ENCODE measurements around the gene SLC5A10. TPM values are rescaled to one million over a fixed set of nuclear protein-coding genes. Genes with fewer than 3 reads are reported as not detected.

SLC5A10 gene
- total and polyA plus RNA-seq, 12 donors: 0.06 to 0.19 (median 0.10) TPM; not detected in 6

DNA sequence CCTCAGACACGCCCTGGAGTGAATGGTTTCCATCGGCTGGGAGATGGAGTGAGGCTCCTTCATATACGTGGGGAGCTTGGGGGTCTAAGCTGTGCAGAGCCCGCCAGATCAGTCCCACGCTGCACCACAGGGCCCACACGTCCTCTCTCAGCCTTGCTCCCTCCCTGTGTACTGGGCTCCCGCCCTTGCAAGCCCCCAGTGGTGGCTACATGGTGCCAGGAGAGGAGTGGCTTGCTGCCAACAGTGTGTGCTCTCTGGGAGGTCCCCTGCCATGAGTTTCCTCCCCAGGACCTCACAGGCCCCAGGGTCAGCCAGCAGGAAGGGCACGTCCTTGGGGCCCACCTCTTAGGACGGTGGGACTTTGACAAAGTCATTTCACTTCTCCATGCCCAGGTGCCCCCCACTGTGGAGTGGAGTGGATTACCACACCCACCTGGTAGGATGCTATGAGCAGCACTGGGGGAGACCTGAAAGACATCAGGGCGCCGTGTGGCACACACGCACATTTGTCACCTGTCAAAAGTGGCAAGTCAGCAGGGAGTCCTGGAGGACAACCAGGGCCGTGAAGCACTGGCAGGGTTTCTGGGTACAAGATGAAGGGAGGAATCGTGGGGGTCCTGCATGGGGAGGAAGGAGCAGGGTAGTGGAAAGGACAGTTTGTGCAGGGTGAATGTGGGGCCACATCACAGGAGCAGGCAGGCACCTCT, 13.7 kb downstream of the SLC5A10 start:
- Histone ChIP-seq H3K36me3 (no peaks in the 10 kb centered on the region), H3K27ac (no peak overlapping the region), H3K4me1 (peaks cover 0 to 7% (median 0%) of the 10 kb centered on the region in 9 donors), H3K4me3 (no peak overlapping the region), H3K27me3 (no peaks in the 10 kb centered on the region), H3K9me3 (no peaks in the 10 kb centered on the region)
- intact Hi-C loops (cut with DNase I): loop anchor here in 1 of 10 donors (5.0 kb wide), 1 partner anchor 57 kb away; no protein-coding TSS in a partner anchor
- ATAC-seq: no peak
- TF ChIP-seq, protein P1, sequence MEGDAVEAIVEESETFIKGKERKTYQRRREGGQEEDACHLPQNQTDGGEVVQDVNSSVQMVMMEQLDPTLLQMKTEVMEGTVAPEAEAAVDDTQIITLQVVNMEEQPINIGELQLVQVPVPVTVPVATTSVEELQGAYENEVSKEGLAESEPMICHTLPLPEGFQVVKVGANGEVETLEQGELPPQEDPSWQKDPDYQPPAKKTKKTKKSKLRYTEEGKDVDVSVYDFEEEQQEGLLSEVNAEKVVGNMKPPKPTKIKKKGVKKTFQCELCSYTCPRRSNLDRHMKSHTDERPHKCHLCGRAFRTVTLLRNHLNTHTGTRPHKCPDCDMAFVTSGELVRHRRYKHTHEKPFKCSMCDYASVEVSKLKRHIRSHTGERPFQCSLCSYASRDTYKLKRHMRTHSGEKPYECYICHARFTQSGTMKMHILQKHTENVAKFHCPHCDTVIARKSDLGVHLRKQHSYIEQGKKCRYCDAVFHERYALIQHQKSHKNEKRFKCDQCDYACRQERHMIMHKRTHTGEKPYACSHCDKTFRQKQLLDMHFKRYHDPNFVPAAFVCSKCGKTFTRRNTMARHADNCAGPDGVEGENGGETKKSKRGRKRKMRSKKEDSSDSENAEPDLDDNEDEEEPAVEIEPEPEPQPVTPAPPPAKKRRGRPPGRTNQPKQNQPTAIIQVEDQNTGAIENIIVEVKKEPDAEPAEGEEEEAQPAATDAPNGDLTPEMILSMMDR (IDR thresholded peaks at IDR 0.05): no peak
- 81 to 85% methylated on average over 14 of the region's 14 CpGs for WGBS, 2 donors
- no peak for DNase-seq

GRCh38 chr17:18966831-18967624, 15.1 kb downstream of the SLC5A10 start:
- H3K9me3 ChIP-seq: no peaks in the 10 kb centered on the region
- H3K36me3 ChIP-seq: no peaks in the 10 kb centered on the region
- DNase-seq: peak in 1 of 2 donors; percentile 33
- TF ChIP-seq, protein P1 (IDR thresholded peaks at IDR 0.05): no peak
- WGBS, 2 donors: 62 to 73% methylated on average over 19 of the region's 19 CpGs
- peaks cover 0 to 7% (median 0%) of the 10 kb centered on the region in 9 donors for H3K4me1 ChIP-seq
- no peak overlapping the region for H3K27ac ChIP-seq
- intact Hi-C loops (cut with DNase I): loop anchor here in 1 of 10 donors (5.0 kb wide), 1 partner anchor 55 kb away; no protein-coding TSS in a partner anchor
- H3K4me3 ChIP-seq: no peak overlapping the region
- peak in 5 of 8 donors; percentile 30 to 64 (median 46) for ATAC-seq
- H3K27me3 ChIP-seq: no peaks in the 10 kb centered on the region

DNA sequence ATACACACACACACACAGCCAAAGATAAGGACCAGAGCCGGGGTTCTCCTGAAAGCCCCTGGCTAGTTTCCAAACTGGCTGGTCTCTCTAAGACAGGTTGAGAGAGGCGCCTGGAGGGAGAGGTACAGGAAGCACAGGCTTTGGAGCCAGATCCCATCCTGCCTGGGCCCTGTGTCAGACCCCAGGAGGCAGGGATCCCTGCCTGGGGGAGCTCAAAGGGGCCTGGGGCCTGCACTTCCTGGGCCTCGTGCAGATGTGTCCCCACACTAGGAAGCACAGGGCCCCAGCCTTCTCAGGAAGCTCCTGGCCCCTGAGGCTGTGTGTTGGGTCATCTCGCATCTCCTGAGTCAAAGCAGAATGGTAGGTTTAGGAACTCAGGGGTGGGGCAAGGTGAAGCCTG, 16.0 kb downstream of the SLC5A10 start:
- Histone ChIP-seq H3K36me3 (no peaks in the 10 kb centered on the region), H3K27ac (no peak overlapping the region), H3K27me3 (no peaks in the 10 kb centered on the region), H3K9me3 (no peaks in the 10 kb centered on the region), H3K4me1 (peaks cover 0 to 7% (median 0%) of the 10 kb centered on the region in 9 donors), H3K4me3 (no peak overlapping the region)
- intact Hi-C loops (cut with DNase I): loop anchor here in 1 of 10 donors (5.0 kb wide), 1 partner anchor 54 kb away; no protein-coding TSS in a partner anchor
- 59 to 65% methylated on average over 4 of the region's 4 CpGs for WGBS, 2 donors
- ATAC-seq (no peak), DNase-seq (no peak)
- TF ChIP-seq, protein P1 (IDR thresholded peaks at IDR 0.05): no peak

- Histone ChIP-seq H3K27me3 (no peaks in the 10 kb centered on the region), H3K36me3 (no peaks in the 10 kb centered on the region), H3K4me3 (no peak overlapping the region), H3K4me1 (peaks cover 0 to 7% (median 0%) of the 10 kb centered on the region in 9 donors), H3K9me3 (no peaks in the 10 kb centered on the region), H3K27ac (no peak overlapping the region)
- 77 to 80% methylated on average over 4 of the region's 4 CpGs for WGBS, 2 donors
- intact Hi-C loops (cut with DNase I): loop anchor here in 1 of 10 donors (5.0 kb wide), 1 partner anchor 54 kb away; no protein-coding TSS in a partner anchor
- no peak for ATAC-seq
- no peak for DNase-seq
- TF ChIP-seq, protein P1 (IDR thresholded peaks at IDR 0.05): no peak
Observed at GRCh38 chr17:18968345-18968744, 16.4 kb downstream of the SLC5A10 start.
